HepG2 (cell line): ENCODE data around the gene SMYD4. TPM values are rescaled to one million over a fixed set of nuclear protein-coding genes. Genes with fewer than 3 reads are reported as not detected.

ENCODE experiments used
- ATAC-seq: fragments of 200-7000 bp; cut with Tn5 transposase; 3 replicates; pipeline ENCODE4 v1.9.1; 2020; ENCODE audit warnings: mild to moderate bottlenecking, moderate library complexity
- BruUV-seq: library from RNA; stranded (reverse); fragments of 400-500 nt; replicated peaks from 2 replicates; lab custom pipeline; 2021; lab: Mats Ljungman, UMichigan
- CTCF ChIA-PET: fragments of 300-600 bp; formaldehyde crosslinking; extraction: SDS; loops from one replicate; lab custom pipeline; 2021; ENCODE audit warnings: low total read pairs, inconsistent platforms, low intra/inter-chr PET ratio; lab: Yijun Ruan, JAX
- POLR2A ChIA-PET: fragments of 350-600 bp; sonication (Branson Sonifier 250); formaldehyde crosslinking; loops from one replicate; lab custom pipeline; 2020; ENCODE audit warnings: antibody characterized with exemption, inconsistent platforms; lab: Yijun Ruan, JAX
- DNase-seq: peaks from one replicate; pipeline ENCODE4 v3.0.0-alpha.2; 2015; ENCODE audit warnings: low spot score
- FAIRE-seq: peaks from 3 replicates; lab custom pipeline; 2011; peaks lifted over from hg19 to GRCh38; lab: Jason Lieb, UNC
- H2AFZ ChIP-seq: one replicate; pipeline ENCODE4 v1.6.1; 2011; ENCODE audit warnings: low read length, inconsistent platforms
- H3K27ac ChIP-seq: fragments of 300-600 bp; 3 replicates; pipeline ENCODE4 v1.8.0; 2011; ENCODE audit warnings: mixed run types, mild to moderate bottlenecking, mixed read lengths, low read length, inconsistent platforms; ENCODE audit not compliant: insufficient read depth; ENCODE audit errors: extremely low read length
- H3K27me3 ChIP-seq, 2 experiments: fragments of 200-600 bp in 1 of 2; 2 replicates in 1 of 2; 3 replicates in 1 of 2; pipeline versions ENCODE4 v1.6.0 to v1.8.0; 2011; ENCODE audit warnings: low read length in 2 of 2, mild to moderate bottlenecking in 2 of 2, moderate library complexity in 2 of 2, inconsistent platforms in 1 of 2; ENCODE audit not compliant: insufficient read depth in 2 of 2, control insufficient read depth in 1 of 2
- H3K36me3 ChIP-seq, 2 experiments: fragments of 200-600 bp in 1 of 2; replicated peaks in 1 of 2; 2 replicates in 1 of 2; 3 replicates in 1 of 2; pipeline versions ENCODE4 v1.5.1 to v1.8.0; 2011; ENCODE audit warnings: low read length in 2 of 2, inconsistent platforms in 1 of 2; ENCODE audit not compliant: insufficient read depth in 2 of 2, control insufficient read depth in 1 of 2
- H3K4me1 ChIP-seq: 2 replicates; pipeline ENCODE4 v1.5.1; 2012; ENCODE audit warnings: low read length, inconsistent platforms; ENCODE audit not compliant: insufficient read depth
- H3K4me2 ChIP-seq: 2 replicates; pipeline ENCODE4 v1.6.0; 2011; ENCODE audit warnings: low read depth, low read length, inconsistent platforms
- H3K4me3 ChIP-seq, 3 experiments: fragments of 200-600 bp in 1 of 3; sonication (generic), shearing (Covaris generic) in 1 of 3; replicated peaks in 1 of 3; 2 replicates each; pipeline ENCODE4 v1.5.1; 2011 to 2016; ENCODE audit warnings: low read length in 3 of 3, inconsistent platforms in 2 of 3, low read depth in 2 of 3, mild to moderate bottlenecking in 2 of 3, control low read depth in 1 of 3, mixed read lengths in 1 of 3; ENCODE audit not compliant: insufficient read depth in 1 of 3
- H3K79me2 ChIP-seq: one replicate; pipeline ENCODE4 v1.6.1; 2011; ENCODE audit warnings: low read length, inconsistent platforms; ENCODE audit not compliant: insufficient read depth
- H3K9ac ChIP-seq: 2 replicates; pipeline ENCODE4 v1.6.0; 2011; ENCODE audit warnings: mild to moderate bottlenecking, low read depth, low read length, inconsistent platforms; ENCODE audit not compliant: insufficient read depth
- H3K9me3 ChIP-seq: 2 replicates; pipeline ENCODE4 v1.5.1; 2012; ENCODE audit warnings: mild to moderate bottlenecking, low read length
- H4K20me1 ChIP-seq: 2 replicates; pipeline ENCODE4 v1.6.0; 2011; ENCODE audit warnings: inconsistent platforms, mild to moderate bottlenecking, low read length, moderate library complexity; ENCODE audit not compliant: insufficient read depth
- KAT2B ChIP-seq: fragments of 150-350 bp; IDR thresholded peaks from 2 replicates; pipeline ENCODE4 v1.6.1; 2014; ENCODE audit warnings: low read depth, low read length, borderline replicate concordance
- MBNL3 ChIP-seq: fragments of 250-450 bp; sonication (Bioruptor Pico); conservative IDR thresholded peaks from 2 replicates; pipeline ENCODE4 v1.8.0; 2022; ENCODE audit warnings: mild to moderate bottlenecking, inconsistent platforms
- MED13 ChIP-seq: sonication (generic); formaldehyde crosslinking; IDR thresholded peaks from 2 replicates; pipeline ENCODE4 v1.5.0; 2020; ENCODE audit warnings: missing genetic modification reagents
- SIX1 ChIP-seq: sonication (generic); formaldehyde crosslinking; IDR thresholded peaks from 2 replicates; pipeline ENCODE4 v1.4.0; 2020; ENCODE audit warnings: missing genetic modification reagents, borderline replicate concordance
- SMYD3 ChIP-seq: sonication (generic); formaldehyde crosslinking; IDR thresholded peaks from 2 replicates; pipeline ENCODE4 v1.8.1; 2023; ENCODE audit warnings: mild to moderate bottlenecking, missing genetic modification reagents
- SP4 ChIP-seq: sonication (generic); formaldehyde crosslinking; IDR thresholded peaks from 2 replicates; pipeline ENCODE4 v1.8.1; 2023; ENCODE audit warnings: mild to moderate bottlenecking, missing genetic modification reagents
- U2AF2 ChIP-seq: fragments of 200-400 bp; formaldehyde crosslinking; IDR thresholded peaks from 2 replicates; pipeline ENCODE4 v1.6.1; 2017; ENCODE audit warnings: low read depth, mild to moderate bottlenecking, low read length
- YEATS4 ChIP-seq: sonication (generic); formaldehyde crosslinking; IDR thresholded peaks from 2 replicates; pipeline ENCODE4 v1.4.0; 2020; ENCODE audit warnings: missing genetic modification reagents, borderline replicate concordance
- ZNF703 ChIP-seq: sonication (generic); formaldehyde crosslinking; IDR thresholded peaks from 2 replicates; pipeline ENCODE4 v1.5.1; 2020; ENCODE audit warnings: missing genetic modification reagents, mild to moderate bottlenecking, moderate library complexity, borderline replicate concordance
- ZNF737 ChIP-seq: sonication (generic); formaldehyde crosslinking; IDR thresholded peaks from 2 replicates; pipeline ENCODE4 v1.5.0; 2020; ENCODE audit warnings: missing genetic modification reagents, mild to moderate bottlenecking, borderline replicate concordance
- ZSCAN9 ChIP-seq: IDR thresholded peaks from 2 replicates; pipeline ENCODE4 v1.6.1; 2016; ENCODE audit warnings: borderline replicate concordance
- WGBS: methylation state at CpG from one replicate; pipeline ENCODE4 v1.1.6; 2017; ENCODE audit warnings: low lambda C conversion rate; 5-methylcytosine and 5-hydroxymethylcytosine counted together
- in situ Hi-C: cut with HindIII; loops from 2 replicates; pipeline ENCODE4 v1.10.0; 2017; ENCODE audit warnings: low pct_unique_long_range_greater_than_20kb; ENCODE audit not compliant: extremely low pct_ligation_motif_present
- intact Hi-C: fragments of 100-400 bp; cut with micrococcal nuclease; formaldehyde crosslinking; loops from one replicate; pipeline ENCODE4 v1.10.0; 2022; ENCODE audit not compliant: unreplicated experiment
- polyA plus RNA-seq, 8 experiments: library from polyadenylated mRNA; depleted of rRNA in 3 of 8; stranded (reverse) in 7 of 8; unstranded in 1 of 8; fragments of >200 nt; fragmentation: Illumina TruSeq in 4 of 8; extraction: Trizol in 4 of 8; gene quantifications; 2 replicates each; pipeline versions ENCODE4 v1.2.1 to v1.2.3, GENCODE V29; 2011 to 2016; ENCODE audit warnings: low read depth in 4 of 8, missing spikeins in 1 of 8, mixed read lengths in 1 of 8; ENCODE audit not compliant: insufficient read depth in 1 of 8
- total RNA-seq, 5 experiments: library from RNA; depleted of rRNA; stranded (reverse); fragments of >200 nt; fragmentation: Illumina TruSeq; extraction: Trizol; gene quantifications; 2 replicates each; pipeline ENCODE4 v1.2.3, GENCODE V29; 2016; ENCODE audit warnings: low read depth in 1 of 5
- TF ChIP-seq, protein P1 (sequence below): IDR thresholded peaks from 2 replicates; pipeline ENCODE4 v1.6.1; 2016; ENCODE audit warnings: low read depth, missing genetic modification reagents, missing compliant biosample characterization
- TF ChIP-seq, protein P2 (sequence below): sonication (generic); formaldehyde crosslinking; IDR thresholded peaks from 2 replicates; pipeline ENCODE4 v1.4.0; 2020; ENCODE audit warnings: mild to moderate bottlenecking, missing genetic modification reagents

SMYD4 gene
- total and polyA plus RNA-seq, 2 of the 13 experiments (the other 11 are each of a cell fraction or from before 2014, with no cell fraction given): 7.4 to 11.3 TPM

GRCh38 chr17:1731194-1731506, 98.6 kb downstream of the SMYD4 start:
- DNase-seq: no peak
- Histone ChIP-seq H3K9me3 (no peaks in the 10 kb centered on the region), H4K20me1 (no peaks in the 10 kb centered on the region), H3K36me3 (peaks cover 0 to 1% of the 10 kb centered on the region in 2 experiments; a peak in 4 of 5 replicates), H3K27me3 (no peaks in the 10 kb centered on the region), H3K4me2 (no peak overlapping the region), H3K79me2 (peaks cover 11% of the 10 kb centered on the region), H3K4me3 (no peak overlapping the region), H3K9ac (no peak overlapping the region), H3K27ac (no peak overlapping the region), H2AFZ (no peak overlapping the region), H3K4me1 (peaks cover 49% of the 10 kb centered on the region)
- ChIA-PET POLR2A (interaction anchor here (0.8 to 6.3 kb wide), 5 partner anchors 15 to 39 kb away, joined by 3 to 44 read pairs (median 3); partner anchors contain the start of gene SERPINF1), CTCF (no interaction called here)
- no peak for FAIRE-seq
- no peak for TF ChIP-seq MBNL3
- no peak for TF ChIP-seq SMYD3 (CRISPR knock-in tag)
- TF ChIP-seq KAT2B: no peak
- TF ChIP-seq ZNF703 (CRISPR knock-in tag): no peak
- TF ChIP-seq, protein P1, sequence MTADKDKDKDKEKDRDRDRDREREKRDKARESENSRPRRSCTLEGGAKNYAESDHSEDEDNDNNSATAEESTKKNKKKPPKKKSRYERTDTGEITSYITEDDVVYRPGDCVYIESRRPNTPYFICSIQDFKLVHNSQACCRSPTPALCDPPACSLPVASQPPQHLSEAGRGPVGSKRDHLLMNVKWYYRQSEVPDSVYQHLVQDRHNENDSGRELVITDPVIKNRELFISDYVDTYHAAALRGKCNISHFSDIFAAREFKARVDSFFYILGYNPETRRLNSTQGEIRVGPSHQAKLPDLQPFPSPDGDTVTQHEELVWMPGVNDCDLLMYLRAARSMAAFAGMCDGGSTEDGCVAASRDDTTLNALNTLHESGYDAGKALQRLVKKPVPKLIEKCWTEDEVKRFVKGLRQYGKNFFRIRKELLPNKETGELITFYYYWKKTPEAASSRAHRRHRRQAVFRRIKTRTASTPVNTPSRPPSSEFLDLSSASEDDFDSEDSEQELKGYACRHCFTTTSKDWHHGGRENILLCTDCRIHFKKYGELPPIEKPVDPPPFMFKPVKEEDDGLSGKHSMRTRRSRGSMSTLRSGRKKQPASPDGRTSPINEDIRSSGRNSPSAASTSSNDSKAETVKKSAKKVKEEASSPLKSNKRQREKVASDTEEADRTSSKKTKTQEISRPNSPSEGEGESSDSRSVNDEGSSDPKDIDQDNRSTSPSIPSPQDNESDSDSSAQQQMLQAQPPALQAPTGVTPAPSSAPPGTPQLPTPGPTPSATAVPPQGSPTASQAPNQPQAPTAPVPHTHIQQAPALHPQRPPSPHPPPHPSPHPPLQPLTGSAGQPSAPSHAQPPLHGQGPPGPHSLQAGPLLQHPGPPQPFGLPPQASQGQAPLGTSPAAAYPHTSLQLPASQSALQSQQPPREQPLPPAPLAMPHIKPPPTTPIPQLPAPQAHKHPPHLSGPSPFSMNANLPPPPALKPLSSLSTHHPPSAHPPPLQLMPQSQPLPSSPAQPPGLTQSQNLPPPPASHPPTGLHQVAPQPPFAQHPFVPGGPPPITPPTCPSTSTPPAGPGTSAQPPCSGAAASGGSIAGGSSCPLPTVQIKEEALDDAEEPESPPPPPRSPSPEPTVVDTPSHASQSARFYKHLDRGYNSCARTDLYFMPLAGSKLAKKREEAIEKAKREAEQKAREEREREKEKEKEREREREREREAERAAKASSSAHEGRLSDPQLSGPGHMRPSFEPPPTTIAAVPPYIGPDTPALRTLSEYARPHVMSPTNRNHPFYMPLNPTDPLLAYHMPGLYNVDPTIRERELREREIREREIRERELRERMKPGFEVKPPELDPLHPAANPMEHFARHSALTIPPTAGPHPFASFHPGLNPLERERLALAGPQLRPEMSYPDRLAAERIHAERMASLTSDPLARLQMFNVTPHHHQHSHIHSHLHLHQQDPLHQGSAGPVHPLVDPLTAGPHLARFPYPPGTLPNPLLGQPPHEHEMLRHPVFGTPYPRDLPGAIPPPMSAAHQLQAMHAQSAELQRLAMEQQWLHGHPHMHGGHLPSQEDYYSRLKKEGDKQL (CRISPR knock-in tag): no peak
- TF ChIP-seq U2AF2: no peak
- TF ChIP-seq YEATS4 (CRISPR knock-in tag): no peak
- TF ChIP-seq, protein P2, sequence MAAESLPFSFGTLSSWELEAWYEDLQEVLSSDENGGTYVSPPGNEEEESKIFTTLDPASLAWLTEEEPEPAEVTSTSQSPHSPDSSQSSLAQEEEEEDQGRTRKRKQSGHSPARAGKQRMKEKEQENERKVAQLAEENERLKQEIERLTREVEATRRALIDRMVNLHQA (CRISPR knock-in tag): no peak
- TF ChIP-seq SIX1 (CRISPR knock-in tag): no peak
- no peak for TF ChIP-seq ZSCAN9 (CRISPR knock-in tag)
- no peak for TF ChIP-seq MED13 (CRISPR knock-in tag)
- TF ChIP-seq SP4 (CRISPR knock-in tag): no peak
- no peak for TF ChIP-seq ZNF737
- in situ Hi-C loops (no loop called here), intact Hi-C loops (no loop called here)
- 92% methylated on average over 5 of the region's 10 CpGs for WGBS
- ATAC-seq: no peak
- BruUV-seq: no TSS peak
